SK-N-SH treated with all-trans-retinoic acid at 6 μM for 48 hours (cell line): Measurements from ENCODE around the gene DNAH8.

Experiments used
- ATAC-seq: fragments of 200-7000 bp; cut with Tn5 transposase; 3 replicates; pipeline ENCODE4 v1.9.1; 2020; ENCODE audit warnings: mild to moderate bottlenecking, moderate library complexity
- ARNTL ChIP-seq: fragments of 450-650 bp; formaldehyde crosslinking; IDR thresholded peaks from 2 replicates; pipeline ENCODE4 v1.5.0; 2020; ENCODE audit warnings: low read depth, mild to moderate bottlenecking, moderate library complexity, borderline replicate concordance
- BACH2 ChIP-seq: fragments of 250-450 bp; sonication (Bioruptor Pico); IDR thresholded peaks from 2 replicates; pipeline ENCODE4 v1.9.0; 2021; ENCODE audit warnings: mild to moderate bottlenecking, borderline replicate concordance
- CREB5 ChIP-seq: fragments of 250-450 bp; sonication (Bioruptor Pico); IDR thresholded peaks from 2 replicates; pipeline ENCODE4 v1.5.1; 2020; ENCODE audit warnings: low read depth, mild to moderate bottlenecking, moderate library complexity
- CSDC2 ChIP-seq: fragments of 250-450 bp; sonication (Bioruptor Pico); IDR thresholded peaks from 2 replicates; pipeline ENCODE4 v1.5.0; 2020; ENCODE audit warnings: mild to moderate bottlenecking, moderate library complexity
- CSRNP3 ChIP-seq: fragments of 250-450 bp; sonication (Bioruptor Pico); IDR thresholded peaks from 2 replicates; pipeline ENCODE4 v1.5.1; 2021; ENCODE audit warnings: mild to moderate bottlenecking, moderate library complexity
- ESRRG ChIP-seq: fragments of 250-450 bp; sonication (Bioruptor Pico); IDR thresholded peaks from 2 replicates; pipeline ENCODE4 v1.6.1; 2021; ENCODE audit warnings: mild to moderate bottlenecking
- GLIS3 ChIP-seq: fragments of 250-450 bp; sonication (Bioruptor Pico); IDR thresholded peaks from 2 replicates; pipeline ENCODE4 v1.5.0; 2020; ENCODE audit warnings: mild to moderate bottlenecking, moderate library complexity
- ISL1 ChIP-seq: fragments of 250-450 bp; sonication (Bioruptor Pico); IDR thresholded peaks from 2 replicates; pipeline ENCODE4 v2.1.2; 2022; ENCODE audit warnings: mild to moderate bottlenecking, moderate library complexity
- OSR1 ChIP-seq: fragments of 250-450 bp; sonication (Bioruptor Pico); IDR thresholded peaks from 2 replicates; pipeline ENCODE4 v1.8.0; 2022; ENCODE audit warnings: moderate library complexity, mild to moderate bottlenecking, inconsistent platforms
- PATZ1 ChIP-seq: fragments of 250-450 bp; sonication (Bioruptor Pico); IDR thresholded peaks from 2 replicates; pipeline ENCODE4 v1.8.0; 2020; ENCODE audit warnings: mild to moderate bottlenecking, moderate library complexity, borderline replicate concordance
- POU6F1 ChIP-seq: fragments of 250-450 bp; sonication (Bioruptor Pico); IDR thresholded peaks from 2 replicates; pipeline ENCODE4 v1.8.0; 2021; ENCODE audit warnings: low read depth, mild to moderate bottlenecking, moderate library complexity, borderline replicate concordance
- PPARA ChIP-seq: fragments of 250-450 bp; sonication (Bioruptor Pico); IDR thresholded peaks from 2 replicates; pipeline ENCODE4 v1.5.0; 2020; ENCODE audit warnings: mild to moderate bottlenecking, borderline replicate concordance
- RARB ChIP-seq: fragments of 250-450 bp; sonication (Bioruptor Pico); IDR thresholded peaks from 2 replicates; pipeline ENCODE4 v1.8.0; 2021; ENCODE audit warnings: mild to moderate bottlenecking, moderate library complexity
- SNAI2 ChIP-seq: fragments of 250-450 bp; sonication (Bioruptor Pico); IDR thresholded peaks from 2 replicates; pipeline ENCODE4 v1.5.0; 2020; ENCODE audit warnings: mild to moderate bottlenecking, moderate library complexity
- TCF4 ChIP-seq: fragments of 250-450 bp; sonication (Bioruptor Pico); IDR thresholded peaks from 2 replicates; pipeline ENCODE4 v1.8.0; 2021; ENCODE audit warnings: mild to moderate bottlenecking, moderate library complexity, borderline replicate concordance
- TOX ChIP-seq: fragments of 250-450 bp; sonication (Bioruptor Pico); IDR thresholded peaks from 2 replicates; pipeline ENCODE4 v1.8.0; 2021; ENCODE audit warnings: mild to moderate bottlenecking, moderate library complexity, borderline replicate concordance
- TSHZ2 ChIP-seq: fragments of 250-450 bp; sonication (Bioruptor Pico); IDR thresholded peaks from 2 replicates; pipeline ENCODE4 v1.5.0; 2020; ENCODE audit warnings: mild to moderate bottlenecking, moderate library complexity
- ZC3H10 ChIP-seq: fragments of 250-450 bp; sonication (Bioruptor Pico); IDR thresholded peaks from 2 replicates; pipeline ENCODE4 v1.5.1; 2021; ENCODE audit warnings: mild to moderate bottlenecking, moderate library complexity
- ZNF565 ChIP-seq: fragments of 450-650 bp; formaldehyde crosslinking; conservative IDR thresholded peaks from 2 replicates; pipeline ENCODE4 v1.5.0; 2020; ENCODE audit warnings: low read depth, mild to moderate bottlenecking, moderate library complexity
- ZNF70 ChIP-seq: fragments of 450-650 bp; formaldehyde crosslinking; IDR thresholded peaks from 2 replicates; pipeline ENCODE4 v1.5.0; 2020; ENCODE audit warnings: mild to moderate bottlenecking, moderate library complexity
- ZNF8 ChIP-seq: fragments of 450-650 bp; formaldehyde crosslinking; IDR thresholded peaks from 2 replicates; pipeline ENCODE4 v1.5.0; 2020; ENCODE audit warnings: mild to moderate bottlenecking, moderate library complexity

The DNAH8 gene

GRCh38 chr6:38852215-38852614, 137.1 kb downstream of the DNAH8 start:
- no peak for ATAC-seq
- no peak for TF ChIP-seq SNAI2 (CRISPR knock-in tag)
- no peak for TF ChIP-seq CSDC2
- TF ChIP-seq ZNF70 (CRISPR knock-in tag) = no peak
- no peak for TF ChIP-seq ZC3H10 (CRISPR knock-in tag)
- TF ChIP-seq ARNTL (CRISPR knock-in tag) = no peak
- no peak for TF ChIP-seq ZNF8 (CRISPR knock-in tag)
- no peak for TF ChIP-seq CSRNP3 (CRISPR knock-in tag)
- TF ChIP-seq ISL1 = no peak

GRCh38 chr6:38853236-38853635, 138.1 kb downstream of the DNAH8 start:
- no peak for TF ChIP-seq GLIS3 (CRISPR knock-in tag)
- no peak for TF ChIP-seq ZNF565 (CRISPR knock-in tag)
- TF ChIP-seq BACH2 = no peak
- TF ChIP-seq, all 23 proteins: peak for 0
- no peak for ATAC-seq

- TF ChIP-seq ZNF565 (CRISPR knock-in tag) = no peak
- no peak for TF ChIP-seq ARNTL (CRISPR knock-in tag)
- no peak for TF ChIP-seq SNAI2 (CRISPR knock-in tag)
- TF ChIP-seq TSHZ2 (CRISPR knock-in tag) = no peak
- no peak for TF ChIP-seq ZC3H10 (CRISPR knock-in tag)
- ATAC-seq = no peak
Measured at GRCh38 chr6:38856492-38856891, 141.4 kb downstream of the DNAH8 start.

GRCh38 chr6:38857815-38858214, 142.7 kb downstream of the DNAH8 start:
- no peak for ATAC-seq
- no peak for TF ChIP-seq ZC3H10 (CRISPR knock-in tag)
- no peak for TF ChIP-seq OSR1 (CRISPR knock-in tag)
- no peak for TF ChIP-seq RARB
- no peak for TF ChIP-seq CREB5 (CRISPR knock-in tag)
- no peak for TF ChIP-seq GLIS3 (CRISPR knock-in tag)
- TF ChIP-seq PPARA (CRISPR knock-in tag) = no peak
- no peak for TF ChIP-seq TCF4 (CRISPR knock-in tag)
- TF ChIP-seq ZNF70 (CRISPR knock-in tag) = no peak
- no peak for TF ChIP-seq SNAI2 (CRISPR knock-in tag)
- TF ChIP-seq CSDC2 = no peak
- TF ChIP-seq TOX (CRISPR knock-in tag) = no peak
- no peak for TF ChIP-seq POU6F1
- TF ChIP-seq CSRNP3 (CRISPR knock-in tag) = no peak
- no peak for TF ChIP-seq ISL1
- no peak for TF ChIP-seq ZNF565 (CRISPR knock-in tag)
- no peak for TF ChIP-seq TSHZ2 (CRISPR knock-in tag)
- no peak for TF ChIP-seq ESRRG
- TF ChIP-seq ZNF8 (CRISPR knock-in tag) = no peak
- no peak for TF ChIP-seq ARNTL (CRISPR knock-in tag)
- TF ChIP-seq PATZ1 = no peak
